GM23338 (cell line): ENCODE data around the gene WDR37. TPM values are rescaled to one million over a fixed set of nuclear protein-coding genes. Genes with fewer than 3 reads are reported as not detected.

ENCODE experiments used
- ATAC-seq: fragments of 200-7000 bp; cut with Tn5 transposase; 3 replicates; pipeline ENCODE4 v1.9.1; 2020
- DNase-seq: peaks from one replicate; pipeline ENCODE4 v3.0.0-alpha.2; 2015; ENCODE audit warnings: low spot score
- H2AFZ ChIP-seq: fragments of 200-600 bp; sonication (generic); 2 replicates; pipeline ENCODE4 v1.8.0; 2016; ENCODE audit warnings: antibody characterized with exemption, mild to moderate bottlenecking, moderate library complexity
- H3F3A ChIP-seq: fragments of 200-600 bp; sonication (generic); replicated peaks from 2 replicates; pipeline ENCODE4 v1.8.0; 2017; ENCODE audit warnings: antibody characterized with exemption, mixed run types, low read depth
- H3K27ac ChIP-seq: fragments of 200-600 bp; sonication (generic); 2 replicates; pipeline ENCODE4 v1.6.1; 2016; ENCODE audit warnings: low read depth
- H3K27me3 ChIP-seq: fragments of 200-600 bp; sonication (generic); 2 replicates; pipeline ENCODE4 v1.8.0; 2016; ENCODE audit warnings: mild to moderate bottlenecking, mixed run types, moderate library complexity; ENCODE audit not compliant: insufficient read depth
- H3K36me3 ChIP-seq: fragments of 200-600 bp; sonication (generic); 2 replicates; pipeline ENCODE4 v1.8.0; 2016; ENCODE audit warnings: mild to moderate bottlenecking; ENCODE audit not compliant: insufficient read depth
- H3K4me1 ChIP-seq: fragments of 200-600 bp; sonication (generic); 2 replicates; pipeline ENCODE4 v1.8.0; 2016; ENCODE audit warnings: mild to moderate bottlenecking, moderate library complexity; ENCODE audit not compliant: insufficient read depth
- H3K4me2 ChIP-seq: fragments of 200-600 bp; sonication (generic); 2 replicates; pipeline ENCODE4 v1.7.1; 2017; ENCODE audit warnings: mixed run types
- H3K4me3 ChIP-seq: fragments of 200-600 bp; sonication (generic); 2 replicates; pipeline ENCODE4 v1.6.1; 2016; ENCODE audit warnings: mixed run types
- H3K79me2 ChIP-seq: fragments of 200-600 bp; sonication (generic); replicated peaks from 2 replicates; pipeline ENCODE4 v1.8.0; 2017; ENCODE audit warnings: mild to moderate bottlenecking; ENCODE audit not compliant: insufficient read depth
- H3K9me2 ChIP-seq: fragments of 200-600 bp; sonication (generic); 2 replicates; pipeline ENCODE4 v1.8.0; 2017; ENCODE audit not compliant: insufficient read depth
- H4K20me1 ChIP-seq: fragments of 200-600 bp; sonication (generic); replicated peaks from 2 replicates; pipeline ENCODE4 v1.8.0; 2017; ENCODE audit warnings: mild to moderate bottlenecking; ENCODE audit not compliant: insufficient read depth
- H3K27ac Mint-ChIP-seq: 2 replicates; pipeline ENCODE4 v1.8.0; 2020; ENCODE audit warnings: inconsistent platforms, mild to moderate bottlenecking, moderate library complexity, mixed read lengths
- H3K27me3 Mint-ChIP-seq: 3 replicates; pipeline ENCODE4 v1.8.0; 2022; ENCODE audit warnings: low read depth, mild to moderate bottlenecking, moderate library complexity, mixed read lengths, inconsistent platforms; ENCODE audit not compliant: insufficient read depth, poor library complexity
- H3K36me3 Mint-ChIP-seq: 3 replicates; pipeline ENCODE4 v1.8.0; 2021; ENCODE audit warnings: low read depth, mild to moderate bottlenecking, inconsistent platforms, moderate library complexity, mixed read lengths
- H3K4me1 Mint-ChIP-seq: 3 replicates; pipeline ENCODE4 v1.8.0; 2020; ENCODE audit warnings: mild to moderate bottlenecking, inconsistent platforms, mixed read lengths
- H3K4me3 Mint-ChIP-seq: 3 replicates; pipeline ENCODE4 v1.8.0; 2021; ENCODE audit warnings: moderate library complexity, mild to moderate bottlenecking, inconsistent platforms, mixed read lengths
- H3K9me3 Mint-ChIP-seq: 3 replicates; pipeline ENCODE4 v1.8.0; 2020; ENCODE audit warnings: moderate library complexity, mild to moderate bottlenecking, inconsistent platforms, mixed read lengths
- CREB1 ChIP-seq: fragments of 250-450 bp; sonication (Bioruptor Pico); IDR thresholded peaks from 2 replicates; pipeline ENCODE4 v1.5.0; 2020; ENCODE audit warnings: low read depth, mild to moderate bottlenecking, moderate library complexity
- ETS1 ChIP-seq: IDR thresholded peaks from 2 replicates; pipeline ENCODE4 v1.6.1; 2016; ENCODE audit warnings: antibody characterized with exemption
- EZH2 ChIP-seq: fragments of 200-600 bp; sonication (generic); IDR thresholded peaks from one replicate; pipeline ENCODE4 v1.8.0; 2017; ENCODE audit warnings: antibody characterized with exemption, mild to moderate bottlenecking, low read depth; ENCODE audit not compliant: unreplicated experiment
- NANOG ChIP-seq: IDR thresholded peaks from 2 replicates; pipeline ENCODE4 v1.6.1; 2016; ENCODE audit warnings: antibody characterized with exemption, borderline replicate concordance
- POLR2AphosphoS5 ChIP-seq: IDR thresholded peaks from 2 replicates; pipeline ENCODE4 v1.6.1; 2016; ENCODE audit warnings: antibody characterized with exemption, low read depth
- REST ChIP-seq: IDR thresholded peaks from one replicate; pipeline ENCODE4 v1.6.1; 2018; ENCODE audit warnings: antibody characterized with exemption; ENCODE audit not compliant: unreplicated experiment
- STAT1 ChIP-seq: IDR thresholded peaks from one replicate; pipeline ENCODE4 v1.6.1; 2016; ENCODE audit warnings: antibody characterized with exemption; ENCODE audit not compliant: unreplicated experiment
- ZNF114 ChIP-seq: fragments of 250-450 bp; sonication (Bioruptor Pico); IDR thresholded peaks from 2 replicates; pipeline ENCODE4 v1.5.0; 2020; ENCODE audit warnings: mild to moderate bottlenecking, moderate library complexity
- ZNF462 ChIP-seq: fragments of 250-450 bp; sonication (Bioruptor Pico); IDR thresholded peaks from 2 replicates; pipeline ENCODE4 v1.5.0; 2020; ENCODE audit warnings: mild to moderate bottlenecking, moderate library complexity
- polyA plus RNA-seq: library from polyadenylated mRNA; unstranded; fragments of >200 nt; fragmentation: Nextera tagmentation; extraction: Ambion mirVana; gene quantifications from 2 replicates; pipeline ENCODE4 v1.2.1, GENCODE V29; 2016
- total RNA-seq: library from RNA; depleted of rRNA; stranded (reverse); fragments of >200 nt; shearing (Covaris generic); gene quantifications from 2 replicates; pipeline ENCODE4 v1.2.3, GENCODE V29; 2014

Gene WDR37
- total and polyA plus RNA-seq, 2 experiments from 2014 or later, result 6.0 to 10.2 TPM

- TF ChIP-seq ZNF462 (CRISPR knock-in tag) (no peak), EZH2 (no peak), POLR2AphosphoS5 (no peak), NANOG (no peak), STAT1 (no peak), CREB1 (CRISPR knock-in tag) (no peak), ZNF114 (CRISPR knock-in tag) (no peak)
Observed at GRCh38 chr10:1128649-1129048, 72.5 kb downstream of the WDR37 start (continued).

- Histone ChIP-seq H3K27ac (no peak overlapping the region), H3K36me3 (no peaks in the 10 kb centered on the region), H3K27me3 (no peaks in the 10 kb centered on the region), H3K4me2 (no peak overlapping the region), H4K20me1 (no peaks in the 10 kb centered on the region; the same call in 1 of the 2 replicates), H3F3A (no peaks in the 10 kb centered on the region), H3K4me1 (no peaks in the 10 kb centered on the region), H3K79me2 (no peaks in the 10 kb centered on the region), H2AFZ (no peak overlapping the region), H3K9me2 (0 out of 2 replicates have a peak, but pooled peaks cover 6% of the 10 kb centered on the region), H3K4me3 (no peak overlapping the region)
- H3K36me3 Mint-ChIP-seq, result peaks cover 40% of the 10 kb centered on the region; the same call in 2 of the 3 replicates
- H3K4me3 Mint-ChIP-seq, result no peak overlapping the region
- H3K9me3 Mint-ChIP-seq, result no peaks in the 10 kb centered on the region
- no peak overlapping the region for H3K27ac Mint-ChIP-seq
- ATAC-seq (no peak), DNase-seq (no peak)
- no peak for TF ChIP-seq REST
- TF ChIP-seq ZNF114 (CRISPR knock-in tag), result no peak
- TF ChIP-seq ETS1, result no peak
- no peaks in the 10 kb centered on the region for H3K27me3 Mint-ChIP-seq
- H3K4me1 Mint-ChIP-seq, result peaks cover 5% of the 10 kb centered on the region; the same call in 2 of the 3 replicates
Observed at GRCh38 chr10:1130226-1130625, 74.0 kb downstream of the WDR37 start.
